Uterus (tissue), 4 donors: ENCODE measurements around the gene DIP2B. TPM values are rescaled to one million over a fixed set of nuclear protein-coding genes. Genes with fewer than 3 reads are reported as not detected.

ENCODE experiments used
- DNase-seq, 2 donors: peaks; one replicate each; pipeline ENCODE4 v3.0.0-alpha.2; 2019 to 2020
- H3K27ac ChIP-seq, 2 donors: fragments of 200-600 bp; sonication (generic); 1 replicate in 1 of 2; 2 replicates in 1 of 2; pipeline ENCODE4 v1.5.1; 2016 to 2018
- H3K27me3 ChIP-seq, 2 donors: fragments of 200-600 bp; sonication (generic); one replicate each; pipeline ENCODE4 v1.5.1; 2018 to 2019; ENCODE audit warnings: control low read depth in 1 of 2
- H3K36me3 ChIP-seq, 2 donors: fragments of 200-600 bp; sonication (generic); one replicate each; pipeline ENCODE4 v1.5.1; 2019; ENCODE audit warnings: control low read depth in 1 of 2
- H3K4me1 ChIP-seq, 2 donors: fragments of 200-600 bp; sonication (generic); one replicate each; pipeline ENCODE4 v1.5.1; 2018 to 2019; ENCODE audit warnings: control low read depth in 1 of 2
- H3K4me3 ChIP-seq, 2 donors: fragments of 200-600 bp; sonication (generic); 1 replicate in 1 of 2; 2 replicates in 1 of 2; pipeline ENCODE4 v1.5.1; 2018 to 2019; ENCODE audit warnings: mild to moderate bottlenecking in 1 of 2
- H3K9me3 ChIP-seq, 2 donors: fragments of 200-600 bp; sonication (generic); one replicate each; pipeline ENCODE4 v1.5.1; 2019; ENCODE audit warnings: control low read depth in 1 of 2
- CTCF ChIP-seq, 4 experiments: fragments of 200-600 bp in 2 of 4; fragments of 450-650 bp in 2 of 4; sonication (generic) in 2 of 4; IDR thresholded peaks; one replicate each; pipeline ENCODE4 v1.5.1; 2016 to 2019; ENCODE audit warnings: antibody characterized with exemption in 4 of 4, mild to moderate bottlenecking in 2 of 4, moderate library complexity in 1 of 4
- POLR2A ChIP-seq, 2 donors: fragments of 450-650 bp; IDR thresholded peaks; one replicate each; pipeline ENCODE4 v1.6.1; 2016; ENCODE audit warnings: antibody characterized with exemption in 2 of 2, mild to moderate bottlenecking in 1 of 2, moderate library complexity in 1 of 2
- intact Hi-C: fragments of 100-400 bp; cut with DNase I; formaldehyde crosslinking; loops from one replicate; pipeline ENCODE4 v1.15.1; 2023; ENCODE audit warnings: low total_unique reads
- total RNA-seq, 4 donors: library from RNA; depleted of rRNA in 3 of 4; stranded (reverse); fragments of >200 nt in 3 of 4; gene quantifications; one replicate each; pipeline versions ENCODE4 v1.1.0 to v1.2.4, GENCODE V29; 2014 to 2023
- donor health status: DM: yes; HTN: yes; CAD: no.

The DIP2B gene
- total RNA-seq, 4 donors from 2014 or later, result 5.6 to 47.0 (median 14.9) TPM

DNA sequence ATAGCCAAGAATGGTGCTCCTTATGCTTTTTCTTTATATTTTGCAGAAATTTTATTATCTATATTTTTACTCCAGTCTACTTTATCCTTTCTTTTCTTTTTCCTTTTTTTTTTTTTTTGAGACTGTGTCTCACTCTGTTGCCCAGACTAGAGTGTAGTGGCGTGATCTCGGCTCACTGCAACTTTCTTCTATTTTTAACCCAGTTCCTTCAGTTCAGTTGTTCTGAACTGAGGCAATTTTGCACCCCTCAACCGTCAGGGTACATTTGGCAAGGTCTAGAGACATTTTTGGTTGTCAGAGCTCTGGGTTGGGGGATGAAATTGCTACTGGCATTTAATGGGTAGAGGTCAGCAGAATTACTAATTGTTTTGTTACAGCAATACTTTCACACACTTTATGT lies 75.7 kb downstream of the DIP2B start:
- intact Hi-C loops, result no loop called here
- DNase-seq, result no peak

GRCh38 chr12:50581226-50582184 lies 76.7 kb downstream of the DIP2B start:
- no peak for TF ChIP-seq CTCF (IDR thresholded peaks at IDR 0.05)
- no peak for TF ChIP-seq POLR2A (IDR thresholded peaks at IDR 0.05)
- no peak overlapping the region for H3K27ac ChIP-seq
- intact Hi-C loops, result no loop called here

More for the DNA sequence above, 75.7 kb downstream of the DIP2B start:
- no peak overlapping the region for H3K27ac ChIP-seq
- H3K9me3 ChIP-seq, result no peaks in the 10 kb centered on the region
- no peak overlapping the region for H3K4me3 ChIP-seq
- TF ChIP-seq POLR2A (IDR thresholded peaks at IDR 0.05) (no peak), CTCF (IDR thresholded peaks at IDR 0.05) (no peak)
- no peaks in the 10 kb centered on the region for H3K27me3 ChIP-seq
- peaks cover 0 to 7% of the 10 kb centered on the region in 2 donors for H3K4me1 ChIP-seq
- H3K36me3 ChIP-seq, result no peaks in the 10 kb centered on the region

DNA sequence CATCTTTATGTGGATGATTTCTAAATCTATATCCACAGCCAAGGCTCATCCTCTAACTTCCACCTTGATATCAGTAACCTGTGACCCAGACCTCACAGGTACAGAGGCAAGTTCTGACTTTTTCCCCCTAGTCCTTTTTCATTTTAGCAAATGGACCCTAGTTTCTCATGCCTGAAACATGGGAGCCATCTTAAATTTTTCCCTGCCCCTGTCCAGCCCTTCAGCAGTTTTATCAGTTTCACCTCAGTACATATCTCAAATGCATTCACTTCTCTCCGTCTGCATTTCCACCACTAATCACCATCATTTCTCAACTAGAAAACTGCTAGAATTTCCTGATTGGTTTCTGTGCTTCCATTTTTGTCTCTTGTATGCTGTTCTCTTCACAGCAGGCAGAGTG lies 79.3 kb downstream of the DIP2B start:
- Histone ChIP-seq H3K9me3 (no peaks in the 10 kb centered on the region), H3K27ac (no peak overlapping the region), H3K27me3 (no peaks in the 10 kb centered on the region), H3K4me3 (no peak overlapping the region), H3K36me3 (no peaks in the 10 kb centered on the region), H3K4me1 (no peaks in the 10 kb centered on the region)
- TF ChIP-seq CTCF (IDR thresholded peaks at IDR 0.05) (no peak), POLR2A (IDR thresholded peaks at IDR 0.05) (no peak)
- DNase-seq, result no peak
- intact Hi-C loops, result no loop called here

More at GRCh38 chr12:50581226-50582184, 76.7 kb downstream of the DIP2B start:
- H3K36me3 ChIP-seq, result no peaks in the 10 kb centered on the region
- no peak for DNase-seq
- H3K27me3 ChIP-seq, result no peaks in the 10 kb centered on the region
- no peaks in the 10 kb centered on the region for H3K9me3 ChIP-seq
- H3K4me1 ChIP-seq, result no peaks in the 10 kb centered on the region
- no peak overlapping the region for H3K4me3 ChIP-seq

DNA sequence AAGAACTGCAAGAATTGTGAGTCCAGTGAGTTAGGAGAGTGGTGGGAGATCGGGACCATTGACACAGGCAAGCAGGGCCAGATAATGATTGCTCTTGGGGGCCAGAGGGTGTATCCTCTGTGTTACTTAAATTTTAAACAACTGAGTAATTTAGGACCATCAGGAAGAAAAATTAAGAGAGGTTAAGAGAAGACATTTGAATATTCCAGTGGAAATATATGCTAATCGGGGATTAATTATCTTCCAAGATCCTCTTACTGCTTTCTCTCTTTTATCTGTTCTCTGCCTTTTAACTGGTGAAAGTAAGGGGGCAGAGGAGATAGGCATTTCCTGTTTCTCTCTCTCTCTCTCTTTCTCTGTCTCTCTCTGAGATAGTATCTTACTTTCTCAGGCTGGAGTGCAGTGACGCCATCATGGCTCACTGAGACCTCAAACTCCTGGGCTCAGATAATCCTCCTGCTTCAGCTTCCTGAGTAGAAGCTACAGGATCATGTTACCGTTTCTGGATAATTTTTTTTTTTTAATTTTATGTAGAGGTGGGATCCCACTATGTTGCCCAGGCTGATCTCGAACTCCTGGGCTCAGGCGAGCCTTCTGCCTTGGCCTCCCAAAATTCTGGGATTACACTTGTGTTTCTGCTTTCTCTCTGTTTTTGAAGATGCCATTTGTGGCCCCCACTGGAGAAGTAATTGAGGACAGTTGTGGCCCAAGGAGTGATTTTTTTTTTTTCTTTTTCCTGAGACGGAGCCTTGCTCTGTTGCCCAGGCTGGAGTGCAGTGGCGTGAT lies 85.1 kb downstream of the DIP2B start:
- intact Hi-C loops, result no loop called here
- no peak overlapping the region for H3K4me3 ChIP-seq
- no peaks in the 10 kb centered on the region for H3K9me3 ChIP-seq
- H3K27me3 ChIP-seq, result no peaks in the 10 kb centered on the region
- no peaks in the 10 kb centered on the region for H3K4me1 ChIP-seq
- no peak for DNase-seq
- no peak overlapping the region for H3K27ac ChIP-seq
- no peaks in the 10 kb centered on the region for H3K36me3 ChIP-seq
- TF ChIP-seq POLR2A (IDR thresholded peaks at IDR 0.05) (no peak), CTCF (IDR thresholded peaks at IDR 0.05) (no peak)

GRCh38 chr12:50590869-50591268 lies 86.1 kb downstream of the DIP2B start:
- no peak overlapping the region for H3K4me3 ChIP-seq
- H3K4me1 ChIP-seq, result no peaks in the 10 kb centered on the region
- intact Hi-C loops, result no loop called here
- no peak overlapping the region for H3K27ac ChIP-seq
- no peaks in the 10 kb centered on the region for H3K36me3 ChIP-seq
- TF ChIP-seq CTCF (IDR thresholded peaks at IDR 0.05), result no peak
- TF ChIP-seq POLR2A (IDR thresholded peaks at IDR 0.05), result no peak
- no peaks in the 10 kb centered on the region for H3K27me3 ChIP-seq
- no peaks in the 10 kb centered on the region for H3K9me3 ChIP-seq
- no peak for DNase-seq
